ENCODE data around the gene DUXB. TPM values are rescaled to one million over a fixed set of nuclear protein-coding genes. Genes with fewer than 3 reads are reported as not detected.

DUXB gene
- total RNA-seq, 1 experiment from 2014 or later = not detected

DNA sequence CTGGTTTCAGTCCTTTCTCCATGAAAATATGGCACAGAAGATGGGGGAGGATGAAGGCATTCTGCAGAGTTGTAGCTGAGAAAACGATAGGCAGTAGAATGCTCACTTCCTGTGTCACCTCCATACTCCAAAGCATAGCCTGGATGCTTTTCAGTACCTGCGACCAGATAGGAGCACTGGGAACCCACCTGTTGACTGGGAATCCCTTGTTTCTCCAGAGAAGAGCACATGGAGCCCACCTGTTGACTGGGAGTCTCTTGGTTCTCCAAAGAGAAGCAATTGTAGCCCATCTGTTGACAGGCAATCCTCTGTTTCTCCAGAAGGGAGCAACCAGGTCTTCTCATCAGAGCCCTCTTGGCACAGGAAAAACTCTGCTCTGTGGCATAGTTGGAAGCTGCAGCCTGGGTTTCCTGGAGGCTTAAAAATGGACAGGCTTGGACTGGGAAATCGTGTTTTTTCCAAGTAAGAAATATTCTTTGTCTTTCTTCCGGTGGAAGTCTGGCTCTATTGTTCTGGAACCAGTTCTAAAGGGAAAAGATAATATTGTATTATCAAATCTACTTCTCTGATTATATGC is 40.4 kb downstream of the DUXB start:
- H2BK15ac ChIP-seq (ENCODE audit: low read depth, low read length) = no peak overlapping the region
- DNase-seq = no peak
- TF ChIP-seq, protein P1, sequence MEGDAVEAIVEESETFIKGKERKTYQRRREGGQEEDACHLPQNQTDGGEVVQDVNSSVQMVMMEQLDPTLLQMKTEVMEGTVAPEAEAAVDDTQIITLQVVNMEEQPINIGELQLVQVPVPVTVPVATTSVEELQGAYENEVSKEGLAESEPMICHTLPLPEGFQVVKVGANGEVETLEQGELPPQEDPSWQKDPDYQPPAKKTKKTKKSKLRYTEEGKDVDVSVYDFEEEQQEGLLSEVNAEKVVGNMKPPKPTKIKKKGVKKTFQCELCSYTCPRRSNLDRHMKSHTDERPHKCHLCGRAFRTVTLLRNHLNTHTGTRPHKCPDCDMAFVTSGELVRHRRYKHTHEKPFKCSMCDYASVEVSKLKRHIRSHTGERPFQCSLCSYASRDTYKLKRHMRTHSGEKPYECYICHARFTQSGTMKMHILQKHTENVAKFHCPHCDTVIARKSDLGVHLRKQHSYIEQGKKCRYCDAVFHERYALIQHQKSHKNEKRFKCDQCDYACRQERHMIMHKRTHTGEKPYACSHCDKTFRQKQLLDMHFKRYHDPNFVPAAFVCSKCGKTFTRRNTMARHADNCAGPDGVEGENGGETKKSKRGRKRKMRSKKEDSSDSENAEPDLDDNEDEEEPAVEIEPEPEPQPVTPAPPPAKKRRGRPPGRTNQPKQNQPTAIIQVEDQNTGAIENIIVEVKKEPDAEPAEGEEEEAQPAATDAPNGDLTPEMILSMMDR (conservative IDR thresholded peaks at IDR 0.05) = no peak
- Mint-ChIP-seq H3K4me3 (no peak overlapping the region), H3K36me3 (ENCODE audit: insufficient read depth in 1 of 3, low read depth in 3 of 3) (peaks cover 6 to 27% (median 24%) of the 10 kb centered on the region in 3 experiments; a peak in 6 of 7 replicates), H3K27ac (no peak overlapping the region), H3K27me3 (ENCODE audit: low read depth) (no peaks in the 10 kb centered on the region), H3K9me3 (no peaks in the 10 kb centered on the region; a peak in 1 of 5 replicates), H3K4me1 (peaks cover 0 to 2% of the 10 kb centered on the region in 2 experiments; a peak in 1 of 4 replicates)
- no peak overlapping the region for H4K91ac ChIP-seq (ENCODE audit: insufficient read length, low read depth, low read length)
- no peak overlapping the region for H3K4ac ChIP-seq (ENCODE audit: low read depth, low read length)
- no peak overlapping the region for H3K14ac ChIP-seq (ENCODE audit: insufficient read depth, low read length)
- no peak overlapping the region for H2AK5ac ChIP-seq (ENCODE audit: insufficient read length, low read length)
- H4K20me1 ChIP-seq (ENCODE audit: control insufficient read depth, insufficient read depth, insufficient read length) = no peaks in the 10 kb centered on the region
- H2BK120ac ChIP-seq (ENCODE audit: low read depth, low read length, poor library complexity, severe bottlenecking) = no peak overlapping the region
- no peak overlapping the region for H2BK5ac ChIP-seq (ENCODE audit: insufficient read length, low read length)
- WGBS (ENCODE audit: extremely low coverage, insufficient read length, low lambda C conversion rate) = no CpG with 5 or more reads among the region's 4 CpGs
- H3T11ph ChIP-seq (ENCODE audit: low read length) = no peak overlapping the region
- no peak overlapping the region for H3K4me2 ChIP-seq (ENCODE audit: insufficient read depth, insufficient read length, low read length)
- H3K23me2 ChIP-seq (ENCODE audit: insufficient read length, low read depth, low read length, poor library complexity, severe bottlenecking) = no peaks in the 10 kb centered on the region
- H3K9me3 ChIP-seq (ENCODE audit: control insufficient read depth, low read depth, low read length) = no peaks in the 10 kb centered on the region
- no peak overlapping the region for H2AFZ ChIP-seq (ENCODE audit: low read length)
- H2BK12ac ChIP-seq (ENCODE audit: insufficient read length, low read depth, low read length) = no peak overlapping the region
- no peaks in the 10 kb centered on the region for H3K4me1 ChIP-seq (ENCODE audit: insufficient read depth, low read length)
- H3K79me2 ChIP-seq (ENCODE audit: insufficient read depth, low read length) = no peaks in the 10 kb centered on the region
- no peak overlapping the region for H3K56ac ChIP-seq (ENCODE audit: insufficient read length, low read depth, low read length)
- H3K79me1 ChIP-seq (ENCODE audit: insufficient read depth, low read depth, low read length, poor library complexity, severe bottlenecking) = no peaks in the 10 kb centered on the region
- no peak overlapping the region for H4K5ac ChIP-seq (ENCODE audit: insufficient read length, low read depth, low read length)
- H4K8ac ChIP-seq (replicated peaks; ENCODE audit: insufficient read length, low read depth, low read length) = no peak overlapping the region
- no peak overlapping the region for H2BK20ac ChIP-seq (ENCODE audit: low read depth, low read length, poor library complexity, severe bottlenecking)
- H3K18ac ChIP-seq (ENCODE audit: insufficient read length, low read depth, low read length) = no peak overlapping the region
- no peak overlapping the region for H3K23ac ChIP-seq (ENCODE audit: insufficient read length, low read depth, low read length)
- H3K27me3 ChIP-seq (ENCODE audit: insufficient read depth, low read length) = no peaks in the 10 kb centered on the region
- H3K27ac ChIP-seq (ENCODE audit: insufficient read length, low read depth, low read length) = no peak overlapping the region
- no peak overlapping the region for H3K9ac ChIP-seq (ENCODE audit: extremely low read depth, insufficient read length, low read length)

All from H9 (cell line).